Loucy (cell line): ENCODE data around the gene SIL1.

Source experiments
- H2AFZ ChIP-seq: fragments of 200-600 bp; sonication (generic); 2 replicates; pipeline ENCODE4 v1.6.0; 2016; ENCODE audit warnings: antibody characterized with exemption, mild to moderate bottlenecking, low read length, moderate library complexity
- H3F3A ChIP-seq: fragments of 200-600 bp; 2 replicates; pipeline ENCODE4 v1.6.0; 2016; ENCODE audit warnings: antibody characterized with exemption, low read depth, mild to moderate bottlenecking
- H3K27me3 ChIP-seq: fragments of 200-600 bp; sonication (generic); 2 replicates; pipeline ENCODE4 v1.6.1; 2014; ENCODE audit warnings: low read length, mild to moderate bottlenecking; ENCODE audit not compliant: insufficient read depth, poor library complexity, severe bottlenecking
- H3K36me3 ChIP-seq: fragments of 200-600 bp; sonication (generic); 2 replicates; pipeline ENCODE4 v1.6.1; 2016; ENCODE audit warnings: low read length; ENCODE audit not compliant: insufficient read depth
- H3K4me1 ChIP-seq: fragments of 200-600 bp; sonication (generic); 2 replicates; pipeline ENCODE4 v1.5.1; 2014; ENCODE audit warnings: low read length, mild to moderate bottlenecking; ENCODE audit not compliant: insufficient read depth, poor library complexity, severe bottlenecking
- H3K4me2 ChIP-seq: fragments of 200-600 bp; sonication (generic); 2 replicates; pipeline ENCODE4 v1.6.0; 2014; ENCODE audit warnings: antibody characterized with exemption, low read length, low read depth, mild to moderate bottlenecking; ENCODE audit not compliant: poor library complexity, severe bottlenecking
- H3K4me3 ChIP-seq: fragments of 200-600 bp; sonication (generic); 2 replicates; pipeline ENCODE4 v1.5.1; 2014; ENCODE audit warnings: low read length, mild to moderate bottlenecking, mixed read lengths; ENCODE audit not compliant: poor library complexity, severe bottlenecking
- H3K79me2 ChIP-seq: fragments of 200-600 bp; sonication (generic); 2 replicates; pipeline ENCODE4 v1.6.1; 2014; ENCODE audit warnings: low read length; ENCODE audit not compliant: insufficient read depth
- H3K9ac ChIP-seq: fragments of 200-600 bp; sonication (generic); 2 replicates; pipeline ENCODE4 v1.6.0; 2014; ENCODE audit warnings: mild to moderate bottlenecking, low read depth, low read length, moderate library complexity; ENCODE audit not compliant: poor library complexity, severe bottlenecking
- H3K9me2 ChIP-seq: fragments of 200-600 bp; sonication (generic); replicated peaks from 2 replicates; pipeline ENCODE4 v1.6.1; 2016; ENCODE audit warnings: low read depth, low read length, mixed read lengths
- H3K9me3 ChIP-seq: fragments of 200-600 bp; sonication (generic); 2 replicates; pipeline ENCODE4 v1.6.1; 2014; ENCODE audit warnings: mild to moderate bottlenecking, antibody characterized with exemption, low read length, low read depth; ENCODE audit not compliant: insufficient read depth
- H4K20me1 ChIP-seq: fragments of 200-600 bp; sonication (generic); 2 replicates; pipeline ENCODE4 v1.6.0; 2014; ENCODE audit warnings: antibody characterized with exemption, low read length, mild to moderate bottlenecking; ENCODE audit not compliant: insufficient read depth, poor library complexity, severe bottlenecking
- EZH2phosphoT487 ChIP-seq: fragments of 200-600 bp; IDR thresholded peaks from 2 replicates; pipeline ENCODE4 v1.6.1; 2018; ENCODE audit warnings: antibody characterized with exemption, mild to moderate bottlenecking, moderate library complexity, borderline replicate concordance
- TF ChIP-seq, protein P1 (sequence below): fragments of 200-600 bp; sonication (generic); conservative IDR thresholded peaks from 2 replicates; pipeline ENCODE4 v1.5.1; 2014; ENCODE audit warnings: mild to moderate bottlenecking, antibody characterized with exemption, low read length

SIL1 gene

DNA sequence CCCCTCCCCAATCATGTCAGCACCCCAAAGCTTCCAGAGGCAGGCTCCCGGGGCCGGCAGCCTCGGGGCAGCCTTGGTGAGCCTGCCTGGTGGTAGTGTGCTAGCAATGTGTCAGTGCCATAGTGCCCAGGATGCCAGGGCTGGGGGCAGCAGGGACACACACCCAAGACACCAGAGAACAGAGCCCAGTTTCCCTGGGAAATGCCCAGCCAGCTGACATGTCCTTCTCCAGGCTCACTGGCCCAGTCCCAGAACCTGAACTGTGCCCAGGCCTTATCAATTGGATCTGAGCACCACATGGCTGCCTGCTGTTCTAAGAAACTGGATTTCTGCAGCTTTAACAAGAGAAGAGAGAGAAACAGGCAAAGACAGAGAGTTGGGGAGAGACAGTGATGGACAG lies 248.2 kb downstream of the SIL1 start:
- no peak for TF ChIP-seq EZH2phosphoT487
- TF ChIP-seq, protein P1, sequence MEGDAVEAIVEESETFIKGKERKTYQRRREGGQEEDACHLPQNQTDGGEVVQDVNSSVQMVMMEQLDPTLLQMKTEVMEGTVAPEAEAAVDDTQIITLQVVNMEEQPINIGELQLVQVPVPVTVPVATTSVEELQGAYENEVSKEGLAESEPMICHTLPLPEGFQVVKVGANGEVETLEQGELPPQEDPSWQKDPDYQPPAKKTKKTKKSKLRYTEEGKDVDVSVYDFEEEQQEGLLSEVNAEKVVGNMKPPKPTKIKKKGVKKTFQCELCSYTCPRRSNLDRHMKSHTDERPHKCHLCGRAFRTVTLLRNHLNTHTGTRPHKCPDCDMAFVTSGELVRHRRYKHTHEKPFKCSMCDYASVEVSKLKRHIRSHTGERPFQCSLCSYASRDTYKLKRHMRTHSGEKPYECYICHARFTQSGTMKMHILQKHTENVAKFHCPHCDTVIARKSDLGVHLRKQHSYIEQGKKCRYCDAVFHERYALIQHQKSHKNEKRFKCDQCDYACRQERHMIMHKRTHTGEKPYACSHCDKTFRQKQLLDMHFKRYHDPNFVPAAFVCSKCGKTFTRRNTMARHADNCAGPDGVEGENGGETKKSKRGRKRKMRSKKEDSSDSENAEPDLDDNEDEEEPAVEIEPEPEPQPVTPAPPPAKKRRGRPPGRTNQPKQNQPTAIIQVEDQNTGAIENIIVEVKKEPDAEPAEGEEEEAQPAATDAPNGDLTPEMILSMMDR: no peak
- H4K20me1 ChIP-seq: no peaks in the 10 kb centered on the region
- no peaks in the 10 kb centered on the region for H3K27me3 ChIP-seq
- H3F3A ChIP-seq: no peaks in the 10 kb centered on the region
- no peaks in the 10 kb centered on the region for H3K79me2 ChIP-seq
- H3K36me3 ChIP-seq: peaks cover 6% of the 10 kb centered on the region; the same call in 1 of the 2 replicates
- no peak overlapping the region for H3K4me3 ChIP-seq
- no peaks in the 10 kb centered on the region for H3K9me3 ChIP-seq
- no peak overlapping the region for H3K9ac ChIP-seq
- H3K4me1 ChIP-seq: peaks cover 28% of the 10 kb centered on the region
- H3K4me2 ChIP-seq: no peak overlapping the region
- no peak overlapping the region for H2AFZ ChIP-seq
- no peaks in the 10 kb centered on the region for H3K9me2 ChIP-seq

DNA sequence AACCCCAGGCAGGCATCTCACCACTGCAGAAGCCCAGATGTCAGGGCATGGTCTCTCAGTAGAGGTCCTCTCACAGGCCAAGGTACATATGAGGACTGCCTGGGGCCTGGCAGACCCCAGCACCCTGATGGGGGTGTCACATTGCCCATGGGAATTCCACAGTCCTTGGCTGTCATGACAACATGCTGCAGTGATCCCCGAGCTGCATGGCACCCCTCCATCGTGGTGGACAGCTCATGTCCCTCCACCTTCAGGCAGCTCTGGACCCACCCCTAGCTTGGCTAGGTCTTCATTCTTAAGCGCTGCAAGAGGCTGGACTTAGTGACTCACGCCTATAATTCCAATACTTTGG lies 249.0 kb downstream of the SIL1 start:
- Histone ChIP-seq H3F3A (no peaks in the 10 kb centered on the region), H3K9me2 (no peaks in the 10 kb centered on the region), H3K4me3 (no peak overlapping the region), H3K79me2 (no peaks in the 10 kb centered on the region), H3K27me3 (no peaks in the 10 kb centered on the region), H2AFZ (no peak overlapping the region), H3K9ac (no peak overlapping the region), H4K20me1 (no peaks in the 10 kb centered on the region), H3K4me1 (peaks cover 28% of the 10 kb centered on the region), H3K36me3 (peaks cover 6% of the 10 kb centered on the region; the same call in 1 of the 2 replicates), H3K9me3 (no peaks in the 10 kb centered on the region), H3K4me2 (no peak overlapping the region)
- no peak for TF ChIP-seq EZH2phosphoT487
- TF ChIP-seq, protein P1: no peak

DNA sequence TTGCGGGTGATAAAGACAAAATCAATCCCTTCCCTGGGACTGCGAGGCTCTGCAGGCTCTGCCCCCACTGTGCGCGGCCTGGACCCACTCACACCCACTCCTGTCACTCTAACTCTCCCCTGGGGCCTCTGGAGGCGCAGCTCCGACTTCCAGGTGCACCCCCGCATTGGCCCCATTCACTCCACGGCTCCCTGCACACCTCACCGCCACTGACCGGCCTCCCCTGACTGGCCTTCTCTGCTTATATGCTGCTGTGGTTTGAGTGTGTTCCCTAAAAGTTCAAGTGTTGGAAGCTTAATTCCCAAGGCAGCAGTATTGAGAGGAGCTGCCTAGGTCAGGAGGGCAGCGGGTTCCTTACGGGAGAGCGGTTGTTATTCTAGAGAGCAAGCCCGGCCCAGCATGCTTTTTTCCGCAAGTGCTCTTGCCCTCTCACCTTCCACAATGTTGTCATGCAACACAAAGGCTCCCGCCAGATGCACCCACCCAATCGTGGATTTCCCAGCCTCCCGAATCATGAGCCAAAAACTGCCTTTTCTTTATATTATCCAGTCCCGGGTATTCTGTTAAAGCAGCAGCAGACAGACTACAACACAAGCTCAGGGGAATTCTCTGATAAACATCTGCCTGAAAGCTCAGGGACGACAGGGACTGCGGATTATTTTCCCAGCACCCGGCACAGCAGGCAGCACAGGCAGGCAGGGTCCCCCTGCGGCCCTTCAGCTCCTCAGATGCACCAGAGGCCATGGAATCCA lies 249.5 kb downstream of the SIL1 start:
- Histone ChIP-seq H3K9ac (no peak overlapping the region), H3K9me3 (no peaks in the 10 kb centered on the region), H3K27me3 (no peaks in the 10 kb centered on the region), H3K36me3 (peaks cover 6% of the 10 kb centered on the region; the same call in 1 of the 2 replicates), H3F3A (no peaks in the 10 kb centered on the region), H3K9me2 (no peaks in the 10 kb centered on the region), H2AFZ (no peak overlapping the region), H3K4me2 (no peak overlapping the region), H4K20me1 (no peaks in the 10 kb centered on the region), H3K79me2 (no peaks in the 10 kb centered on the region), H3K4me3 (no peak overlapping the region), H3K4me1 (peaks cover 28% of the 10 kb centered on the region)
- no peak for TF ChIP-seq EZH2phosphoT487
- TF ChIP-seq, protein P1: no peak
